Progenitor cell of endocrine pancreas (in vitro differentiated cells): ENCODE measurements around the gene TRABD2B. TPM values are rescaled to one million over a fixed set of nuclear protein-coding genes. Genes with fewer than 3 reads are reported as not detected.

Source experiments
- DNase-seq: peaks from one replicate; pipeline ENCODE4 v3.0.0; 2021; ENCODE audit warnings: low spot score; ENCODE audit not compliant: unreplicated experiment
- H3K27ac Mint-ChIP-seq: 2 replicates; pipeline ENCODE4 v1.8.0; 2021; ENCODE audit warnings: mild to moderate bottlenecking, moderate library complexity, mixed read lengths
- H3K27me3 Mint-ChIP-seq: 2 replicates; pipeline ENCODE4 v1.8.0; 2021; ENCODE audit warnings: mixed read lengths
- H3K36me3 Mint-ChIP-seq: 2 replicates; pipeline ENCODE4 v1.8.0; 2022; ENCODE audit warnings: mixed read lengths; ENCODE audit not compliant: insufficient read depth
- H3K4me1 Mint-ChIP-seq: 2 replicates; pipeline ENCODE4 v1.8.0; 2021; ENCODE audit warnings: low read depth, mixed read lengths
- H3K4me3 Mint-ChIP-seq: 2 replicates; pipeline ENCODE4 v1.8.0; 2021; ENCODE audit warnings: low read depth, mild to moderate bottlenecking, moderate library complexity, mixed read lengths
- H3K9me3 Mint-ChIP-seq: 2 replicates; pipeline ENCODE4 v1.8.0; 2021; ENCODE audit warnings: low read depth, mixed read lengths
- total RNA-seq: library from RNA; stranded (reverse); gene quantifications from 2 replicates; pipeline ENCODE4 v1.2.1, GENCODE V29; 2021
- TF ChIP-seq, protein P1 (sequence below): fragments of 200-600 bp; sonication (generic); IDR thresholded peaks from one replicate; pipeline ENCODE4 v1.5.0; 2021; ENCODE audit warnings: antibody characterized with exemption, mild to moderate bottlenecking; ENCODE audit not compliant: unreplicated experiment

Gene TRABD2B
- total RNA-seq, 1 donor from 2014 or later = 14.5 TPM

DNA sequence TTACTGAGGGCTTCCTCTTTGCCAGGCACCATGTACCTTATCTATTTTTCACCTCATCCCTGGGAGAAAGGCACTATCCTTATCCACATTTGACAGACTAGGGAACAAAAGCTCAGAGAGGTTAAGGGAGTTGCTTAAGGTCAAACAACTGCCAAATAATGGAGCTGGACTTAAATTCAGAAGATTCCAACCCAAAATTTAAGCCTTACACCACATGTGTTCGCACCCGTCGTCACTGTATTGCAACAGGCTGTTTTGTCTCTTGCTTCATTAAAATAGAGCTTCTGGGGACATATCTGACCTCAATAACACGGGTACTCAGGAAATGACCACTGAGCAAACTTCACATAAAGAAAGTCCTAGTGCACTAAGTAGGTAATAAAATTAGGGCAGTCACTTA, 62.0 kb downstream of the TRABD2B start:
- H3K4me1 Mint-ChIP-seq = peaks cover 4% of the 10 kb centered on the region
- TF ChIP-seq, protein P1, sequence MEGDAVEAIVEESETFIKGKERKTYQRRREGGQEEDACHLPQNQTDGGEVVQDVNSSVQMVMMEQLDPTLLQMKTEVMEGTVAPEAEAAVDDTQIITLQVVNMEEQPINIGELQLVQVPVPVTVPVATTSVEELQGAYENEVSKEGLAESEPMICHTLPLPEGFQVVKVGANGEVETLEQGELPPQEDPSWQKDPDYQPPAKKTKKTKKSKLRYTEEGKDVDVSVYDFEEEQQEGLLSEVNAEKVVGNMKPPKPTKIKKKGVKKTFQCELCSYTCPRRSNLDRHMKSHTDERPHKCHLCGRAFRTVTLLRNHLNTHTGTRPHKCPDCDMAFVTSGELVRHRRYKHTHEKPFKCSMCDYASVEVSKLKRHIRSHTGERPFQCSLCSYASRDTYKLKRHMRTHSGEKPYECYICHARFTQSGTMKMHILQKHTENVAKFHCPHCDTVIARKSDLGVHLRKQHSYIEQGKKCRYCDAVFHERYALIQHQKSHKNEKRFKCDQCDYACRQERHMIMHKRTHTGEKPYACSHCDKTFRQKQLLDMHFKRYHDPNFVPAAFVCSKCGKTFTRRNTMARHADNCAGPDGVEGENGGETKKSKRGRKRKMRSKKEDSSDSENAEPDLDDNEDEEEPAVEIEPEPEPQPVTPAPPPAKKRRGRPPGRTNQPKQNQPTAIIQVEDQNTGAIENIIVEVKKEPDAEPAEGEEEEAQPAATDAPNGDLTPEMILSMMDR = no peak
- DNase-seq = no peak
- H3K9me3 Mint-ChIP-seq = no peaks in the 10 kb centered on the region
- no peaks in the 10 kb centered on the region for H3K36me3 Mint-ChIP-seq
- H3K27ac Mint-ChIP-seq = no peak overlapping the region
- no peaks in the 10 kb centered on the region for H3K27me3 Mint-ChIP-seq
- no peak overlapping the region for H3K4me3 Mint-ChIP-seq

DNA sequence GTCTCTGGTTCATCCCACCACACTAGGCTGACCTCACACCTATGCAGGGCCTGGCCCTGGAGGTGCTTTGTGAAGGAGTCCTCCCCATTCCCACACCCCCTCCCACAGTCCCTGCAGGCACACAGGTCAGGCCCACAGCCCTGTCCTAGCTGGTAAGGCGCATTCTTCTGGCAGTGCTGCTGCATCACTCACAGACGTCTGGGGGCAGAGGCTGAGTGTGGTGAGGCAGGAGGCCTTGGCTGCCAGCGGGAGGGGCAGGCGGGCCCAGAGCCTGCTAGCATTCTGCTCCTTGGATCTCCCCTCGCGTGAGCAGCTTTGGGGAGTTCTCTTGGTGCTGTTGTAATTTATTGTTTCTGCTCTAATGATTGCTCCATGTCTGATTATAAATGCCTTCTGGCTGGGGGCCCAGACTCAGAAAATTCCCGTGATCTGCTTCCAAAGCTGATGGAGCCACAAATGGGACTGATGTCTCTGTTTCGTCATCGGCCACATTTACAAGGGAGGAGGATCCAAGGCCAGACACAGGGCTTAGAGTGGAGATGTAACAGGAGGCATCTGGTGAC, 62.9 kb downstream of the TRABD2B start:
- H3K27ac Mint-ChIP-seq = no peak overlapping the region
- H3K4me1 Mint-ChIP-seq = peaks cover 4% of the 10 kb centered on the region
- no peaks in the 10 kb centered on the region for H3K36me3 Mint-ChIP-seq
- H3K27me3 Mint-ChIP-seq = no peaks in the 10 kb centered on the region
- H3K4me3 Mint-ChIP-seq = no peak overlapping the region
- DNase-seq = no peak
- H3K9me3 Mint-ChIP-seq = no peaks in the 10 kb centered on the region
- TF ChIP-seq, protein P1 = no peak

DNA sequence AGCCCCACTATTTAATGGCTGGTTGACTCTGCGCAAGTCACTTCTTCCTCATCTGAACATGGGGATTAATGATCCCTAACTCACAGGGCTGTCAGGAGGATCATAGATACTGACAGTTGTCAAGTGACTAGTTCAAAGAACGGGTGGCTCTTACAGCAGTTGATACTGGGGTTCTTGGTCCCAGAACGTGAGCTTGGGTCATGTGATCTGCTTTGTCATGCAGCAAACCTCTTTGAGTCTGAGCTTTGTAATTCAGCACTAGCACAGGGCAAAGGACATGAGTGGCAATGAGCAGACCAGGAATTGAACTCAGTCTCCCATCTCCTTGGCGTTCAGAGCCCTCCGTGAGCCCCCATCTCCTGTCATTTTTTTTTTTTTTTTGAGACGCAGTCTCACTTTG, 64.4 kb downstream of the TRABD2B start:
- H3K9me3 Mint-ChIP-seq = no peaks in the 10 kb centered on the region
- H3K27ac Mint-ChIP-seq = no peak overlapping the region
- TF ChIP-seq, protein P1 = no peak
- H3K36me3 Mint-ChIP-seq = no peaks in the 10 kb centered on the region
- no peak overlapping the region for H3K4me3 Mint-ChIP-seq
- peaks cover 4% of the 10 kb centered on the region for H3K4me1 Mint-ChIP-seq
- H3K27me3 Mint-ChIP-seq = no peaks in the 10 kb centered on the region
- DNase-seq = no peak

DNA sequence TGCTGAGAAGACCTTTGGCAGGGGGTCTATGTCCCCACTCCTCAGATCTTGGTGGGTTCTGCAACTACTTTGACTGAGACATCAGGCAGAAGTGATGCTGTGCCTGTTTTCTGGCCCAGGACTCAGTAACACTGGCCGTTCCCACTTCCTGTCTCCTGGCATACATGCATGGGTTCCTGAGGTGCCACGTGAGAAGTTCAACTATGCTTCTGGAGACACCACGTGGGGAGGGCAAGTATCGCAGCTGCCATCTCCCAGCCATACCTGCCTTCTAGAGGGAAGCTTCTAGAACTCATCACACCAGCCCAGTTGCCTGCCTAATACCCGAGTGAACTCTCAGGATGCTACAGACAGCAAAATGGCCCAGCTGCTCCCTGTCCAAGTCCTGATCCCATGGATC, 65.8 kb downstream of the TRABD2B start:
- H3K4me1 Mint-ChIP-seq = peaks cover 6% of the 10 kb centered on the region
- H3K27ac Mint-ChIP-seq = no peak overlapping the region
- DNase-seq = no peak
- TF ChIP-seq, protein P1 = peak; percentile 18
- no peaks in the 10 kb centered on the region for H3K36me3 Mint-ChIP-seq
- no peak overlapping the region for H3K4me3 Mint-ChIP-seq
- no peaks in the 10 kb centered on the region for H3K27me3 Mint-ChIP-seq
- H3K9me3 Mint-ChIP-seq = no peaks in the 10 kb centered on the region

DNA sequence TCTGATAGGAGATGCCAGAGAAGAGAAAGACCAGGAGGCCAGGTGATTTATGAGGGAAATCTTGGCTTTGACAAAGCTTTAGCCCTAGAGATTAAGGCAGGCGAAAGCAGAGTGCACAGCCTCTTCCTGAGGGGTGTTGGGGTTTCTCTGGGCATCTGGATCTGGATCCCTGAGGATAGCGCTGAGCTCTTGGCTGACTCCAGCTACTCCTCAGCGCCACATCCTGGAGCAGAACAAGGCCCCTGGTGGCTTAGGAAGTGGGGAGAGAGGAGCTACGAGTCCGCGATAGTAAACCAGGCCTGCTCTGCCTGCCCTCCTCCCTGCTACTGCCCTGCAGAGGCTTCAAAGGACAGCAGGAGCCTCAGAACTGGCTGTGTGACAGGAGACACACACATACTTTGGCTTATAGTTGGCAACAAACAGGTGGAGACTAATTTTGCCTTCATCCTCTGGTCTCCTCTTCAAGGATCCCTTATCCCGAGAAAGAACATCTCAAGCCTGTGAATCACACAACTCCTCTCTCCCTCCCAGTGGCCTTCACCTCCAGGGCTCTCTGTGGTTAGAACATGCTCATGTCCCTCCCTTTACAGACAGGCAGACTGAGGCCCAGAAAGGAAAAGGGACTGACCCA, 66.9 kb downstream of the TRABD2B start:
- Mint-ChIP-seq H3K4me3 (no peak overlapping the region), H3K27ac (no peak overlapping the region), H3K9me3 (no peaks in the 10 kb centered on the region), H3K4me1 (peaks cover 5% of the 10 kb centered on the region), H3K36me3 (no peaks in the 10 kb centered on the region), H3K27me3 (no peaks in the 10 kb centered on the region)
- TF ChIP-seq, protein P1 = no peak
- DNase-seq = no peak
